Occipital lobe (tissue), 2 donors: Measurements from ENCODE around the gene MSMP. TPM values are rescaled to one million over a fixed set of nuclear protein-coding genes. Genes with fewer than 3 reads are reported as not detected.

Experiments
- DNase-seq: peaks from one replicate; lab custom pipeline; 2025; lab: John Stamatoyannopoulos, UW
- total RNA-seq: library from RNA; depleted of rRNA; stranded (reverse); fragments of >200 nt; gene quantifications from one replicate; pipeline ENCODE4 v1.2.3, GENCODE V29; 2014

MSMP gene
- total RNA-seq, 1 donor from 2014 or later = not detected

DNA sequence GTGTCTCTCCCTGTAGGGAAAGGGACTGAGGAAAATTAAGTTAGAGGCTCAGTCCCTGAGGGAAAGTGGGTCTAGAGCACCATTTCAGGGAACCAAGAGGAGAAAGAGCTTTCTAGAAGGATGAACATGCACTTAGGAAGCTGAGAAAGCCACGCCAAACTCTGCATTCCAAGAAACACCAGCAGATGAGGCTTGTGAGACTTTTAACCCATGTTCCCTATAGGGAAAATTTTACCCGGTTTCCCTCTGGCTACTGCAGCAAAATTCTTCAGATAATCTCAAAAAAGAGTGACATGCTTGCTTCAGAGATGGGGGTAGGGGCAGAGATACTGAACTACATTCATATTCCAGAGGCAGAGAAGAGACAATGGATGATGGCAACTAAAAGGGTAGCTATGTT is 30.6 kb downstream of the MSMP start:
- DNase-seq = no peak

DNA sequence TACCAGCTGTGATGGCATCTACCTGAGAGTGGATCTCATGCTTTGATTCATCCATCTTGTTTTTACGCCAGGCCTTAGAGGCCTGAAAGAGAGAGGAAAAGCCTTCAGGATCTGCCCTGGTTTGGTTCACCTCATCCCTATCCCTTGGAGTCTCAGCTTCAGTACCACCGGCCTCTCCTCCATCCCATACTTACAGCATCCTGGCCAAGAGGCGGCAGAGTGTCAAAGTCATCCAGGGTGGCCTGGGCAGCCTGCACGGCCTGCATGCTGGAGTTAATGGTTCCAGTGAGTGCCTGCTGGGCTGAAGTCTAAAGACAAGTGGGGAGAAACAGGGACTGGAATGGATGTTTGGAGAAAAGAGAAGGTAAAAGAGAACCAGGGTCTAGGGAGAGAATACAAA is 34.5 kb downstream of the MSMP start:
- no peak for DNase-seq

- no peak for DNase-seq
These were observed 35.2 kb downstream of the MSMP start for GRCh38 chr9:35718721-35719511.

DNA sequence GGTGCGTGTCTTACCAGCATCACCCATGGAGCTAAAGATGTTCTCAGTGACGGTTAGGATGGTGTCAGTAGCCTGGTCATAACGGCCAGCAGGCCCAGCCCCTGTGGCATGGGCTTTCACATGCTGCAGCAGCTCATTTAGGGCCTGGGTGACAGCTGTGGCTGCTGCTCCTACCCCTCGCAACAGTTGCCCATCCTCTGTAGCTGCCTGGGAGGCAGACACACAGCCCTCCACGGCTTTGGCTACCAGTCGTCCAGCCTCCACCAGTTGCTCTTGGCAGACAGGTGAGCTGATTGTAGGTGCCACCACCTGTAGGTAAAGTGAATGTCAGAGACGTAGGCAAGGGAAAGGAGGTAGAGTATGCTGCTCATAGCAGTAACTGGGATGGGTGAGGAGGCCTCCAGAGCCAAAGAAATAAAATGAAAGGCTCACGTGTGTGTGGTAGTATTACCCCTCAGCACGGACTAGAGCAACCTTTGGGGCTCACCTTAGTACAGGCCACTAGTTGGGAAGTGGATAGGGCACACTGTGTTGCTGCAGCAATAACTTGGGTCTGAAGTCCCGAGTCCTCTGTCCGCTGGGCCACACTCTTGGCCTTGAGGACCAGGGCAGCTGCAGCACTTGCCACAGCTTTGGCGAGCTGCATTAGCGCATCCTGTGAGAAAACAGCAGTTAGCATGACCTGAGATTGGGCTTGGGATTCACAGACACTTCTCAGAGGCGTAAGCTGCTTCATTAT is 36.8 kb downstream of the MSMP start:
- DNase-seq = no peak

- DNase-seq = no peak
These were observed 37.8 kb downstream of the MSMP start for GRCh38 chr9:35716230-35716629.

GRCh38 chr9:35714579-35715252 is 39.4 kb downstream of the MSMP start:
- DNase-seq = no peak

DNA sequence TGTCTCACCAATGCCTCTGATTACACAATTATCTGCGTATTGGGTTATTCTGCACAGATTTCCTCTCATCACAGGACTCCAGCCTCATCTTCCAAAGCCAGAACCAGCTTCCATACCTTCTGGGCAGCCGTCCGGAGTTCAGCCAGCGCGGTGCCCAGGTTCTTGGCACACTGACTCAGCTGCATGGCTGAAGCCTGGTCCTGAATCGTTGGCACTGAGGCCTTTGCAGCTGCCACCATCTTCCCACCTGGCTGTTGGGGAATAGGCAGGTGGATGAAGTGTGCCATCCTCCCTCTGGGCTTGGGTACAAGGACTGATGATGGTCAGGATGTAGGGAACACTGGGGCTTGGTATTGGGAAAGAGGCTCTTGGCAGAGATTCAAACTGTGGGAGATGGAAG is 40.0 kb downstream of the MSMP start:
- DNase-seq = no peak

- no peak for DNase-seq
These were observed 40.5 kb downstream of the MSMP start for GRCh38 chr9:35713578-35713977.

GRCh38 chr9:35712762-35713400 is 41.2 kb downstream of the MSMP start:
- DNase-seq = no peak

DNA sequence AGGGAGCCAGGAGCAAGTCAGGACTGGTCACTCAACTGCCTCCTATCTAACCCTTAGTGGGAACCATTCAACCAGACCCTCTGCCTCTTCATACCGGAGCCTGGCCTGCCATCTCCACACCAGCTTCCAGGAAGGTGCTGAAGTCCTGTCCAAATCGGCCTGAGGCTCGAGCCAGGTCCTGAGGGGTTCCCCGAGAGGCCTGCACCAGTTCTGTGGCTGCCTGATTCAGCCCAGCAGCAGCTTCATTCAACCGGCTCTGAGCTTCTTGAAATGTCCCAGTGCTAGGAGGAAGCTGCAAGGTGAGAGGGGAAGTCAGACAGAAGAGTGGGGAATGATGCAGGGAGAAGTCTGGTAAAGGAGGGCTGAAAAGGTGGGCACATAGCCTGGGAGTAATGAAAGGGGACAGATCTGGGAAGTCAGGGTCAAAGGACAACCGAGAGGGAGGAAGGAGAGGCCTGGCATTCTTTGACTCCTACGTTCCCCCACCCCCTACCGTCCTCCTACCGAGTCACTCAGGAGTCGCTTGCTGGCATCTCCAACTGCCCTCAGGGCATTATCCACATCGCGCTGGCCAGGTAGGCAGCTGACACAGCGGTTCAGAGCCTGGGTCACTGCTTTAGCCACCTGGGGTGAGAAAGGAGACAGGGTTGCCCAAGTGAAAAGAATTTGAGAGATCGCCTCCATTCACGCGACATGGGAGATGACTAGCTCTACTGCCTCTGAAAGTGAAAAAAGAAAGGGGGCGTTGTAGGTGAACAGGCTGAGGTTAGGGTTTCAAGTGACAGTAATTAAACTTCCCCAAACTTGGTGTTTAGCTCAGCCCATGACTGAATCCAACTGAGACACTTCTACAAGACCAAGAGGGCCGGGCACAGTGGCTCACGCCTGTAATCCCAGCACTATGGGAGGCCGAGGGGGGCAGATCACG is 42.3 kb downstream of the MSMP start:
- no peak for DNase-seq

- no peak for DNase-seq
These were observed 43.1 kb downstream of the MSMP start for GRCh38 chr9:35710818-35711500.

DNA sequence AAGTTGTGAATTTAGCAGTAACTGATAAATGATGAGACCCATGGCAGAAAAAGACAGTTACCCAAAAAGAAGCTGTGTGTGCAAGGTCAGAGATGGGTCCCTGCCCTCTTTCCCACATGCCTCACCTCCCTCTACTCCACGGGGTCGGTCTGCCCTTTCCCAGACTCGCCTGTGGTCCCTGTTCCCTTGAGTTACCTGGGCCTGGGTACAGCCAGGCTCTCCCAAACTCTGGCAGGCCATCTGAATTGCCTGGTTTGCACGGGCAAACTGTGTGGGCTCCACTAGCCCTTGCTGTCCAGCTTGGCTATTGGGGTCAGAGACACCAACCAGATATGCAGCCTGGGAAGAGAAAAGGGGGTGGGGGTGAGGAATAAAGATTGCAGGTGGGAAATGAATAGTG is 45.9 kb downstream of the MSMP start:
- DNase-seq = no peak

- no peak for DNase-seq
These were observed 47.1 kb downstream of the MSMP start for GRCh38 chr9:35706951-35707350.

DNA sequence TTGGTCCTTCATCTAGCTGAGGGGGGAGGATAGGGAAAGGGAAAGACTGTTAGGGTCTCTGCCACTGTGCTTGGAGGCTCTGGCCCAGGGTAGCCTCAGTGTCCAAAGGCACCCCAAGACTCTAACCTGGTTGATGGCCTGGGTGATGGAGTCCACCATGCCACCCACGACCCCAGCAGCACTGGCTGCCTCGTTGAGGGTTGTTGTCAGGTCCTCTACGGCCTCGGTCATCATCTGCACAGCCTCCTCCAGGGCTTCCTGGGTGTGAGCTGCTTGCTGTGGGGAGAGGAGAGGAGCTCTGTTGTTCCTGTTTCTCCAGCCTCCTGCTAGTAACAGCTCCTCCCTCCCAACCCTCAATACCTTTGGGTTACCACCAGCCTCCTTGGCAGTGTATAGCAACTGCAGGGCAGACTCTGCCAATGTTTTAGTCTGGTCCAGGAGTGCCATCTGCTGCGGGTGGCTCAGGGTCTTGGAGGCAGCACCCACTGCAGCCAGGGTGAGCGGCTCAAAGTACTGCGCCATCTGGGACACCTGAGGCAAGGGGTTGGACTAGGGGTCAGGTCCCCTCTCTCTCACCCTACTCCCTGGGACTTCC is 48.1 kb downstream of the MSMP start:
- no peak for DNase-seq

DNA sequence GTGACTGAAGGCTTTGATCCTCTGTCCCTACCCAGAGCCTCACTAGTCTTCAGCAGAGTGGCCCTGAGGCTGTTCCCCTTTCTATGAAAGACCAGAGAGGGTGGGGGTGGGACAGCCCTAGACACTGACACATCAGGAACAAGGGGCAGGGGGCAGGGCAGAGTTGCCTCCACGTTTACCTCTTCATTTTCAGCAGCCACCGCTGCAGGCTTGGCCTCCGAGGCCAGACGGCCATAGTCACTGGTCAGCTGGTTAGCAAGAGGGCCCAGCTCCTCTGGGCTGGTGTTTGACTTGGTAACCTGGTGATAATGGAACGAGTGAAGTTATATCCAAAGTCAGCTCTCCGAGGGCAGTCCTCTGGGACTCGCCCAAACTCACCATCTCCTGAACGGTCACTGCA is 48.7 kb downstream of the MSMP start:
- no peak for DNase-seq

DNA sequence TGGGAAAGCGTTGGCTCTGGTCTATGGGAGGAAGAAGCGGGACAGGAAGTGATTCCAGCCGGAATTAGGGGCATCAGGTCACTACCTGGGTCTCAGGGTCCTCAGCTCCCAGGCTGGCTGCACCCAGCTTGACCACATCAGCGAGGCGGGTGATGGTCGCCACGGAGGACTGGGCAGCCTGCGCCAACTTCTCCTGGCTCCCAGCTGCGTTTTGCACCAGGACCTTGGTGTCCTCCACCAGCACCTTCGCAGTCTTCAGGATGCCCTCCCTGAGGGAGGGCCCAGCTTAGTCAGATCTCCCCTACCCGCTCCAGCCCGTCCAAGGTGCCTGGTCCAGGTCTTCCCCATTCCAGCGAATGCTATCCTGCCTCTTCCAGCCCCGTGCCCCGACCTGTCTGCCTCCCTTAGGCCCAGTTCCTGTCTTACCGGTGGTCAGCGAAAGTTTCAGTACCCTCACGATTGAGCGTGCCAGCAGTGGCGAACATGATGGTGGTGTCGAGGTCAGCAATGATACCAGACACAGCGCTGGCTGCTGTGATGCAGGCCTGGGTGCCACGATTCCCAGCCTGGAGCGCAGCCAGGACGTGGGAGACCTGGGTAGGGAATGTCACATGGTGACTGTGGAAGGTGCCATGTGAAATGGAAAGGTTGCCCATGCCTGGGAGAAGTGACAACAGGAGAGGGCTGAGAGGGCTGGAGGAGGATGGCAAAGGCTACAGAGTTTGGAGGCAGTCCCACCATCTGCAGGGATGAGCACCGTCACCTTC is 50.0 kb downstream of the MSMP start:
- no peak for DNase-seq
